ENCODE results near the gene MUC13. TPM values are rescaled to one million over a fixed set of nuclear protein-coding genes. Genes with fewer than 3 reads are reported as not detected.

The MUC13 gene
- total RNA-seq, 2 experiments from 2014 or later: not detected

GRCh38 chr3:124878561-124879336 is 55.8 kb downstream of the MUC13 start:
- no peak for DNase-seq (ENCODE audit: low spot score)
- Histone ChIP-seq H4K20me1 (ENCODE audit: insufficient read depth, low read length) (no peaks in the 10 kb centered on the region), H2AFZ (ENCODE audit: low read length) (no peak overlapping the region), H3K79me2 (ENCODE audit: insufficient read depth, low read depth, low read length) (no peaks in the 10 kb centered on the region), H3K27ac (ENCODE audit: low read depth, low read length, poor library complexity, severe bottlenecking) (no peak overlapping the region), H3K9me2 (ENCODE audit: insufficient read depth, low read length) (no peaks in the 10 kb centered on the region), H3K9me3 (ENCODE audit: low read length) (no peaks in the 10 kb centered on the region), H3K4me2 (ENCODE audit: low read length) (no peak overlapping the region), H3K4me1 (ENCODE audit: insufficient read depth, low read length, poor library complexity, severe bottlenecking) (no peaks in the 10 kb centered on the region), H3K36me3 (ENCODE audit: insufficient read depth, low read length) (no peaks in the 10 kb centered on the region), H3K4me3 (ENCODE audit: low read depth, low read length, poor library complexity, severe bottlenecking) (no peak overlapping the region)
- CTCF ChIA-PET (ENCODE audit: unreplicated experiment): no interaction called here
- no TSS peak for BruUV-seq (replicated peaks)
- POLR2A ChIA-PET: interaction anchor here (0.6 kb wide), 1 partner anchor 93 kb away, joined by 3 read pairs; no protein-coding TSS in a partner anchor
- TF ChIP-seq CTCF (conservative IDR thresholded peaks at IDR 0.05; ENCODE audit: low read length) (no peak), EZH2phosphoT487 (IDR thresholded peaks at IDR 0.05; ENCODE audit: borderline replicate concordance, low read depth, low read length) (no peak)
- intact Hi-C loops (cut with micrococcal nuclease; ENCODE audit: unreplicated experiment): no loop called here

DNA sequence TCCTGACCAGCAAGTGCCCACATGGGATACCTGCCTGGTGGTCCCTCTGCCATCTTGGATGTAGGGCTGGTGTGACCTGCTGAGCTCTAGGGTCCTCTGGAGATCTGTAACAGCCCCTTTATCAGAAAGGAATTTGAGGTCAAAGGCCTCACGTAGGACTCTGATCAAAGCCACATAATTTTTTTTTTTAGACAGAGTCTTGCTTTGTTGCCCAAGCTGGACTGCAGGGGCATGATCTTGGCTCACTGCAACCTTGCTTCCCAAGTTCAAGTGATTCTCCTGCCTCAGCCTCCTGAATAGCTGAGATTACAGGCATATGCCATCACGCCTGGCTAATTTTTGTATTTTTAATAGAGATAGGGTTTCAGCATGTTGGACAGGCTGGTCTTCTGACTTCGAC is 56.9 kb downstream of the MUC13 start:
- no peak for DNase-seq (ENCODE audit: low spot score)
- H3K9me2 ChIP-seq (ENCODE audit: insufficient read depth, low read length): no peaks in the 10 kb centered on the region
- intact Hi-C loops (cut with micrococcal nuclease; ENCODE audit: unreplicated experiment): no loop called here
- H4K20me1 ChIP-seq (ENCODE audit: insufficient read depth, low read length): no peaks in the 10 kb centered on the region
- no peak overlapping the region for H3K27ac ChIP-seq (ENCODE audit: low read depth, low read length, poor library complexity, severe bottlenecking)
- H3K4me1 ChIP-seq (ENCODE audit: insufficient read depth, low read length, poor library complexity, severe bottlenecking): no peaks in the 10 kb centered on the region
- CTCF ChIA-PET (ENCODE audit: unreplicated experiment): interaction anchor here (0.5 kb wide), 1 partner anchor 19 kb away, joined by 3 read pairs; no protein-coding TSS in a partner anchor
- no peaks in the 10 kb centered on the region for H3K9me3 ChIP-seq (ENCODE audit: low read length)
- POLR2A ChIA-PET: no interaction called here
- no peaks in the 10 kb centered on the region for H3K36me3 ChIP-seq (ENCODE audit: insufficient read depth, low read length)
- no peak overlapping the region for H3K4me2 ChIP-seq (ENCODE audit: low read length)
- no peak overlapping the region for H3K4me3 ChIP-seq (ENCODE audit: low read depth, low read length, poor library complexity, severe bottlenecking)
- no peak overlapping the region for H2AFZ ChIP-seq (ENCODE audit: low read length)
- no peaks in the 10 kb centered on the region for H3K79me2 ChIP-seq (ENCODE audit: insufficient read depth, low read depth, low read length)
- BruUV-seq (replicated peaks): no TSS peak
- TF ChIP-seq EZH2phosphoT487 (IDR thresholded peaks at IDR 0.05; ENCODE audit: borderline replicate concordance, low read depth, low read length): no peak
- TF ChIP-seq CTCF (conservative IDR thresholded peaks at IDR 0.05; ENCODE audit: low read length): no peak

- H3K79me2 ChIP-seq (ENCODE audit: insufficient read depth, low read depth, low read length): no peaks in the 10 kb centered on the region
- POLR2A ChIA-PET: interaction anchor here (0.8 kb wide), 1 partner anchor 24 kb away, joined by 3 read pairs; no protein-coding TSS in a partner anchor
Observed at GRCh38 chr3:124876401-124876878, 58.1 kb downstream of the MUC13 start.

More at GRCh38 chr3:124876401-124876878, 58.1 kb downstream of the MUC13 start:
- TF ChIP-seq EZH2phosphoT487 (IDR thresholded peaks at IDR 0.05; ENCODE audit: borderline replicate concordance, low read depth, low read length) (no peak), CTCF (conservative IDR thresholded peaks at IDR 0.05; ENCODE audit: low read length) (no peak)
- no peak overlapping the region for H2AFZ ChIP-seq (ENCODE audit: low read length)
- CTCF ChIA-PET (ENCODE audit: unreplicated experiment): no interaction called here
- no peaks in the 10 kb centered on the region for H3K36me3 ChIP-seq (ENCODE audit: insufficient read depth, low read length)
- no peaks in the 10 kb centered on the region for H4K20me1 ChIP-seq (ENCODE audit: insufficient read depth, low read length)
- H3K4me2 ChIP-seq (ENCODE audit: low read length): no peak overlapping the region
- no peak for DNase-seq (ENCODE audit: low spot score)
- no peaks in the 10 kb centered on the region for H3K4me1 ChIP-seq (ENCODE audit: insufficient read depth, low read length, poor library complexity, severe bottlenecking)
- no peaks in the 10 kb centered on the region for H3K9me3 ChIP-seq (ENCODE audit: low read length)
- H3K9me2 ChIP-seq (ENCODE audit: insufficient read depth, low read length): no peaks in the 10 kb centered on the region
- intact Hi-C loops (cut with micrococcal nuclease; ENCODE audit: unreplicated experiment): no loop called here
- no TSS peak for BruUV-seq (replicated peaks)
- no peak overlapping the region for H3K27ac ChIP-seq (ENCODE audit: low read depth, low read length, poor library complexity, severe bottlenecking)
- H3K4me3 ChIP-seq (ENCODE audit: low read depth, low read length, poor library complexity, severe bottlenecking): no peak overlapping the region
